H9 (cell line): ENCODE measurements around the gene UPK1A. TPM values are rescaled to one million over a fixed set of nuclear protein-coding genes. Genes with fewer than 3 reads are reported as not detected.
"Not testable (repeated sequence)": the region's sequence is repeated elsewhere in the genome, so short reads cannot be mapped to it uniquely, and the experiment has no call there.

Source experiments
- DNase-seq: peaks from one replicate; pipeline ENCODE4 v3.0.0-alpha.2; 2017
- H2AFZ ChIP-seq: one replicate; pipeline ENCODE4 v1.6.1; 2013; ENCODE audit warnings: mild to moderate bottlenecking, low read length, control low read depth, moderate library complexity
- H2AK5ac ChIP-seq: 2 replicates; pipeline ENCODE4 v1.6.1; 2013; ENCODE audit warnings: low read length, control low read depth, mixed read lengths; ENCODE audit not compliant: insufficient read length
- H2BK120ac ChIP-seq: one replicate; pipeline ENCODE4 v1.6.1; 2013; ENCODE audit warnings: low read depth, mild to moderate bottlenecking, low read length, control low read depth, inconsistent platforms; ENCODE audit not compliant: poor library complexity, severe bottlenecking
- H2BK12ac ChIP-seq: 2 replicates; pipeline ENCODE4 v1.6.1; 2013; ENCODE audit warnings: low read length, control low read depth, mixed read lengths, low read depth; ENCODE audit not compliant: insufficient read length
- H2BK15ac ChIP-seq: 2 replicates; pipeline ENCODE4 v1.6.1; 2013; ENCODE audit warnings: low read depth, low read length, control low read depth
- H2BK20ac ChIP-seq: one replicate; pipeline ENCODE4 v1.6.1; 2013; ENCODE audit warnings: low read depth, mild to moderate bottlenecking, low read length, control low read depth, inconsistent platforms; ENCODE audit not compliant: poor library complexity, severe bottlenecking
- H2BK5ac ChIP-seq: 2 replicates; pipeline ENCODE4 v1.6.1; 2013; ENCODE audit warnings: low read length, control low read depth, mixed read lengths; ENCODE audit not compliant: insufficient read length
- H3K14ac ChIP-seq: 2 replicates; pipeline ENCODE4 v1.6.1; 2013; ENCODE audit warnings: low read length, control low read depth; ENCODE audit not compliant: insufficient read depth
- H3K18ac ChIP-seq: 2 replicates; pipeline ENCODE4 v1.6.1; 2013; ENCODE audit warnings: low read depth, mild to moderate bottlenecking, mixed read lengths, low read length, control low read depth; ENCODE audit not compliant: insufficient read length
- H3K23ac ChIP-seq: 2 replicates; pipeline ENCODE4 v1.6.1; 2013; ENCODE audit warnings: low read length, control low read depth, mixed read lengths, low read depth; ENCODE audit not compliant: insufficient read length
- H3K23me2 ChIP-seq: 2 replicates; pipeline ENCODE4 v1.6.1; 2013; ENCODE audit warnings: low read depth, mild to moderate bottlenecking, mixed read lengths, low read length, control low read depth; ENCODE audit not compliant: insufficient read length, poor library complexity, severe bottlenecking
- H3K27ac ChIP-seq: 2 replicates; pipeline ENCODE4 v1.5.1; 2013; ENCODE audit warnings: low read length, control low read depth, mixed read lengths, low read depth; ENCODE audit not compliant: insufficient read length
- H3K27me3 ChIP-seq: 2 replicates; pipeline ENCODE4 v1.6.1; 2013; ENCODE audit warnings: low read length, control low read depth, inconsistent platforms; ENCODE audit not compliant: insufficient read depth
- H3K4ac ChIP-seq: 2 replicates; pipeline ENCODE4 v1.6.1; 2013; ENCODE audit warnings: low read depth, mild to moderate bottlenecking, control low read depth, inconsistent platforms, low read length, moderate library complexity
- H3K4me1 ChIP-seq: 2 replicates; pipeline ENCODE4 v1.6.1; 2013; ENCODE audit warnings: low read length, control low read depth, inconsistent platforms; ENCODE audit not compliant: insufficient read depth
- H3K4me2 ChIP-seq: 2 replicates; pipeline ENCODE4 v1.6.1; 2013; ENCODE audit warnings: low read length, control low read depth, mixed read lengths; ENCODE audit not compliant: insufficient read length, insufficient read depth
- H3K56ac ChIP-seq: 2 replicates; pipeline ENCODE4 v1.6.1; 2013; ENCODE audit warnings: low read depth, mild to moderate bottlenecking, mixed read lengths, low read length, control low read depth; ENCODE audit not compliant: insufficient read length
- H3K79me1 ChIP-seq: 2 replicates; pipeline ENCODE4 v1.6.1; 2013; ENCODE audit warnings: low read depth, mild to moderate bottlenecking, moderate library complexity, low read length, control low read depth, inconsistent platforms; ENCODE audit not compliant: insufficient read depth, poor library complexity, severe bottlenecking
- H3K79me2 ChIP-seq: 2 replicates; pipeline ENCODE4 v1.6.1; 2013; ENCODE audit warnings: low read length, control low read depth, inconsistent platforms; ENCODE audit not compliant: insufficient read depth
- H3K9ac ChIP-seq: 2 replicates; pipeline ENCODE4 v1.6.1; 2013; ENCODE audit warnings: low read length, control low read depth, mixed read lengths; ENCODE audit not compliant: insufficient read length; ENCODE audit errors: extremely low read depth
- H3K9me3 ChIP-seq: one replicate; pipeline ENCODE4 v1.6.1; 2013; ENCODE audit warnings: low read depth, low read length, inconsistent platforms; ENCODE audit not compliant: control insufficient read depth
- H3T11ph ChIP-seq: one replicate; pipeline ENCODE4 v1.6.1; 2013; ENCODE audit warnings: mild to moderate bottlenecking, low read length, control low read depth, inconsistent platforms
- H4K20me1 ChIP-seq: one replicate; pipeline ENCODE4 v1.6.1; 2013; ENCODE audit not compliant: control insufficient read depth, insufficient read length, insufficient read depth
- H4K5ac ChIP-seq: 2 replicates; pipeline ENCODE4 v1.6.1; 2013; ENCODE audit warnings: low read depth, mild to moderate bottlenecking, mixed read lengths, low read length, control low read depth; ENCODE audit not compliant: insufficient read length
- H4K8ac ChIP-seq: replicated peaks from 2 replicates; pipeline ENCODE4 v1.6.1; 2013; ENCODE audit warnings: low read length, control low read depth, mixed read lengths, low read depth; ENCODE audit not compliant: insufficient read length
- H4K91ac ChIP-seq: 2 replicates; pipeline ENCODE4 v1.6.1; 2013; ENCODE audit warnings: low read depth, mild to moderate bottlenecking, moderate library complexity, mixed read lengths, low read length, control low read depth; ENCODE audit not compliant: insufficient read length
- H3K27ac Mint-ChIP-seq, 3 experiments: 2 replicates in 2 of 3; 3 replicates in 1 of 3; pipeline ENCODE4 v1.8.0; 2020 to 2021; ENCODE audit warnings: mixed read lengths in 3 of 3, mild to moderate bottlenecking in 1 of 3, moderate library complexity in 1 of 3
- H3K27me3 Mint-ChIP-seq: 2 replicates; pipeline ENCODE4 v1.8.0; 2021; ENCODE audit warnings: low read depth, mild to moderate bottlenecking, moderate library complexity, mixed read lengths
- H3K36me3 Mint-ChIP-seq, 3 experiments: 2 replicates in 2 of 3; 3 replicates in 1 of 3; pipeline ENCODE4 v1.8.0; 2020 to 2021; ENCODE audit warnings: low read depth in 3 of 3, mixed read lengths in 3 of 3; ENCODE audit not compliant: insufficient read depth in 1 of 3
- H3K4me1 Mint-ChIP-seq, 2 experiments: 2 replicates each; pipeline ENCODE4 v1.8.0; 2020; ENCODE audit warnings: mixed read lengths in 2 of 2
- H3K4me3 Mint-ChIP-seq, 2 experiments: 2 replicates in 1 of 2; 3 replicates in 1 of 2; pipeline ENCODE4 v1.8.0; 2020 to 2021; ENCODE audit warnings: mild to moderate bottlenecking in 2 of 2, mixed read lengths in 2 of 2, moderate library complexity in 1 of 2
- H3K9me3 Mint-ChIP-seq, 2 experiments: 2 replicates in 1 of 2; 3 replicates in 1 of 2; pipeline ENCODE4 v1.8.0; 2020; ENCODE audit warnings: mild to moderate bottlenecking in 2 of 2, mixed read lengths in 2 of 2, moderate library complexity in 1 of 2
- CTCF ChIP-seq: fragments of 200-600 bp; sonication (generic); conservative IDR thresholded peaks from 3 replicates; pipeline ENCODE4 v1.8.0; 2021; ENCODE audit warnings: antibody characterized with exemption, mild to moderate bottlenecking
- WGBS: extraction: QIAGEN DNeasy Blood & Tissue Kit; methylation state at CpG from one replicate; pipeline ENCODE4 v1.1.7; 2013; ENCODE audit warnings: missing lambda C conversion rate, low lambda C conversion rate, mixed read lengths; ENCODE audit not compliant: insufficient read length; ENCODE audit errors: extremely low coverage; 5-methylcytosine and 5-hydroxymethylcytosine counted together
- total RNA-seq: library from RNA; stranded (reverse); gene quantifications from 2 replicates; pipeline ENCODE4 v1.2.1, GENCODE V29; 2021

The UPK1A gene
- total RNA-seq, 1 experiment from 2014 or later: 4.3 TPM

GRCh38 chr19:35650581-35650980, 15.7 kb upstream of the UPK1A start:
- Mint-ChIP-seq H3K27ac (no peak overlapping the region), H3K27me3 (peaks cover 14% of the 10 kb centered on the region), H3K4me3 (0 out of 5 replicates have a peak overlapping the region, but pooled peaks of 1 of the 2 experiments have one; percentile 2), H3K36me3 (peaks cover 27 to 41% (median 35%) of the 10 kb centered on the region in 3 experiments), H3K4me1 (peaks cover 7 to 10% of the 10 kb centered on the region in 2 experiments), H3K9me3 (no peaks in the 10 kb centered on the region; a peak in 1 of 5 replicates)
- Histone ChIP-seq H3T11ph (no peak overlapping the region), H3K79me2 (peaks cover 4% of the 10 kb centered on the region; the same call in 1 of the 2 replicates), H3K18ac (no peak overlapping the region), H3K14ac (no peak overlapping the region), H3K27ac (no peak overlapping the region), H3K4ac (no peak overlapping the region), H3K27me3 (no peaks in the 10 kb centered on the region; the same call in 1 of the 2 replicates), H2BK15ac (no peak overlapping the region), H3K56ac (no peak overlapping the region), H2AK5ac (no peak overlapping the region), H3K9me3 (no peaks in the 10 kb centered on the region), H3K9ac (no peak overlapping the region), H4K8ac (no peak overlapping the region), H2BK120ac (no peak overlapping the region), H4K91ac (no peak overlapping the region), H2BK20ac (no peak overlapping the region), H4K20me1 (no peaks in the 10 kb centered on the region), H2BK5ac (no peak overlapping the region), H3K79me1 (no peaks in the 10 kb centered on the region), H2AFZ (no peak overlapping the region), H3K23ac (no peak overlapping the region), H4K5ac (no peak overlapping the region), H3K4me2 (no peak overlapping the region), H3K4me1 (no peaks in the 10 kb centered on the region), H3K23me2 (peaks cover 7% of the 10 kb centered on the region), H2BK12ac (no peak overlapping the region)
- no CpG with 5 or more reads among the region's 9 CpGs for WGBS
- TF ChIP-seq CTCF: no peak
- no peak for DNase-seq

- H3T11ph ChIP-seq, H2BK120ac ChIP-seq, H3K79me2 ChIP-seq, H3K79me1 ChIP-seq, H3K4me2 ChIP-seq, H4K91ac ChIP-seq, H2AFZ ChIP-seq, H3K23ac ChIP-seq, H3K4me1 ChIP-seq, H3K23me2 ChIP-seq, H3K27ac ChIP-seq, H4K20me1 ChIP-seq, H3K56ac ChIP-seq, H3K9ac ChIP-seq, H3K4ac ChIP-seq, H3K4me3 Mint-ChIP-seq, H3K14ac ChIP-seq, H3K27me3 ChIP-seq, H2AK5ac ChIP-seq, H2BK20ac ChIP-seq, H3K27ac Mint-ChIP-seq, H4K8ac ChIP-seq, H3K18ac ChIP-seq, H2BK5ac ChIP-seq, H2BK12ac ChIP-seq, H2BK15ac ChIP-seq, H4K5ac ChIP-seq, H3K27me3 Mint-ChIP-seq, H3K4me1 Mint-ChIP-seq, H3K9me3 ChIP-seq, H3K9me3 Mint-ChIP-seq, DNase-seq: not testable (repeated sequence)
- peaks cover 54 to 81% (median 76%) of the 10 kb centered on the region in 3 experiments for H3K36me3 Mint-ChIP-seq
- no CpG with 5 or more reads among the region's 6 CpGs for WGBS
These were observed 11.5 kb upstream of the UPK1A start for GRCh38 chr19:35654828-35655227.
